SKM-1 treated with dmso at 0.1 percent for 144 hours (cell line): ENCODE measurements around the gene CD46.
"Not testable (repeated sequence)": the region's sequence is repeated elsewhere in the genome, so short reads cannot be mapped to it uniquely, and the experiment has no call there.

ENCODE experiments used
- DNase-seq: peaks from one replicate; lab custom pipeline; 2025; ENCODE audit not compliant: unreplicated experiment; lab: John Stamatoyannopoulos, UW

CD46 gene

DNA sequence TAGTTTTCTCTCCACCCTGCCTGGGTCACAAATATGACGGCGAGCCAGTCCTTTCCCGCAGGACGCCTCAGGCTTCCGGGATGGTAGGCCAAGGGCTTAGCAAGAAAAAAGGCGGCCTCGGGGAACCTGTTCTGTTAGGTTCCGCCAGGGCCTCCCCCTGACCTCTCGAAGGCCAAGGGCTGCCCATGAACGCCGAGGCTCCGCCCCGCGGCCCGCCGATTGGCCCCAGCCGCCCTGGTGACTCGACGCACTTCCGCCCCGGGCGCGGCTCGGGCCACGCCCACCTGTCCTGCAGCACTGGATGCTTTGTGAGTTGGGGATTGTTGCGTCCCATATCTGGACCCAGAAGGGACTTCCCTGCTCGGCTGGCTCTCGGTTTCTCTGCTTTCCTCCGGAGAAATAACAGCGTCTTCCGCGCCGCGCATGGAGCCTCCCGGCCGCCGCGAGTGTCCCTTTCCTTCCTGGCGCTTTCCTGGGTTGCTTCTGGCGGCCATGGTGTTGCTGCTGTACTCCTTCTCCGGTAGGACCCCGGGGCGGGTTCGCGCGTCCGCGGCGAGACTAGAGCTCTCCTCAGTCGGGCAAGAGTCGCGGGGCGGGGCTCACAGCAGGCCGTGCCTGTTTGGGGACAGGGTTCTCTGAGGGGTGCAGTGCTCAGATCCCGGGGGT, at the start of gene CD46:
Gene CD46 (plus strand): TSS at position 265 of the 666 bp plus-strand sequence. CDS start 159 bp downstream, at position 424.
- DNase-seq, result peak; percentile 99

- DNase-seq, result no peak
Measured at GRCh38 chr1:207702317-207702716, 49.5 kb upstream of the CD46 start.

- no peak for DNase-seq
Measured at GRCh38 chr1:207703712-207704111, 48.1 kb upstream of the CD46 start.

DNA sequence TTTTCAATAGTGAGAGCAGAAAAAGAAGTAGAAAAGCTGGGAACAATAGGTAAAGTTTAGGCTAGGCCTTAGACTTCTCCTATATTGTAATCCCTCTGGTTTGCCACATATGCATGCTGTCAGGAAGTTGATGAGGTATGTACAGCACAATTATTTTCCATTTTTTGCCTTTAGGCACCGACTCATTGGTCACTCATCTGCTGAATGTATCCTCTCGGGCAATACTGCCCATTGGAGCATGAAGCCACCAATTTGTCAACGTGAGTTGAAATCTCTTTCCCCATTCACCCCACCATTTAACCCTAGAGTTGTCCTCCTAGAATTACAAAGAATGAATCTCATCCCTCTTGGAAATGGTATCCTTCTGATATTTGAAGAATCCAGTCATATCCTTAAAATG, 43.9 kb upstream of the CD46 start:
- not testable (repeated sequence) for DNase-seq

DNA sequence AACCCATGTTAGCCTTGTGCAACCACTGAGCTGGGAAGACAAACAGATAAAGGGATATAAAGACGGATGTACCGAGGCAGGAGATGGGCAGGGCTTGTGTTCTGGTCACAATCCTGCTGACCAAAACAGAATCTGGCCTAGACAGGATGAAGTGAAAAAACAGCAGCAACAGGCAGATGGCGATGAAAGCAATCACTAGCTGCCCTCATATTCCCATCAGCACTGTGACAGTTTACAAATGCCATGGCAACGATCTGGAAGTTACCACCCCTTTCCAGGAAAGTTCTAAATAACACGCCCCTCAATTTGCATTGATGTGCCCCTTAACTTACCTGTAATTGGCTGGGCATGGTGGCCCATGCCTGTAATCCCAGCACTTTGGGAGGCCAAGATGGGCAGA, 40.6 kb upstream of the CD46 start:
- DNase-seq, result no peak

DNA sequence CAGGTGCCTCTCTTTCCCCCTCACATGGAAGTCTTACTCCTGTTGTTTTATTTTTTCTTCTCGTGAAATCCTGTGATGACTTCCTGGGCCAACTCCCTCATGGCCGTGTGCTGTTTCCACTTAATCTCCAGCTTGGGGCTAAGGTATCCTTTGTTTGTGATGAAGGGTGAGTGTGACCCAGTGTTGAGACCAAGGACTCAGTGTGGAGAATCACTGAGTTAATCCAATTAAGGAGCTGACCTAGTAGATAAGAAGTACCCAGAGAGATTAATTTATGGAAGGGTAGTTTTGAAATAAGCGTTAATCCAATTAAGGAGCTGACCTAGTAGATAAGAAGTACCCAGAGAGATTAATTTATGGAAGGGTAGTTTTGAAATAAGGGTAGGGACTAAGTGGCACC, 39.2 kb upstream of the CD46 start:
- not testable (repeated sequence) for DNase-seq

DNA sequence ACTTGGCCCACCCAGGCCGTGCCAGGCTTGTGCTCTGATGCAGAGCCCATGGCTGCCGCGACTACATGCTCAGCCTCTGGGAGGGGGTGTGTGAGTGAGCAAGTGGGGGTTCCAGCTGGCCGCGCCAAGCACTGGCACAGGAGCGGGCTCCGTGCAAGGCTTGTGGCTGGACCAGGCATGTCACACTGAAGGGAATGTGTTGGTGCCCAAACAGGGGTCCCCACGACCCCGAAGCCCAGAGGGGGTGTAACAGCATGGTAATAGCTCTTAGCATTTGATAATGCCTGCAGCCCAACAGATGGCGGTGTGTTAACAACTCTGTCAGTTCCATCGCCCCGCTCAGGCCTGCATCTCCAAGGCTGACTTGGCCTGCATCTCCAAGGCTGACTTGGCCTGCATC, 38.3 kb upstream of the CD46 start:
- no peak for DNase-seq

GRCh38 chr1:207719234-207719633, 32.6 kb upstream of the CD46 start:
- DNase-seq, result no peak

DNA sequence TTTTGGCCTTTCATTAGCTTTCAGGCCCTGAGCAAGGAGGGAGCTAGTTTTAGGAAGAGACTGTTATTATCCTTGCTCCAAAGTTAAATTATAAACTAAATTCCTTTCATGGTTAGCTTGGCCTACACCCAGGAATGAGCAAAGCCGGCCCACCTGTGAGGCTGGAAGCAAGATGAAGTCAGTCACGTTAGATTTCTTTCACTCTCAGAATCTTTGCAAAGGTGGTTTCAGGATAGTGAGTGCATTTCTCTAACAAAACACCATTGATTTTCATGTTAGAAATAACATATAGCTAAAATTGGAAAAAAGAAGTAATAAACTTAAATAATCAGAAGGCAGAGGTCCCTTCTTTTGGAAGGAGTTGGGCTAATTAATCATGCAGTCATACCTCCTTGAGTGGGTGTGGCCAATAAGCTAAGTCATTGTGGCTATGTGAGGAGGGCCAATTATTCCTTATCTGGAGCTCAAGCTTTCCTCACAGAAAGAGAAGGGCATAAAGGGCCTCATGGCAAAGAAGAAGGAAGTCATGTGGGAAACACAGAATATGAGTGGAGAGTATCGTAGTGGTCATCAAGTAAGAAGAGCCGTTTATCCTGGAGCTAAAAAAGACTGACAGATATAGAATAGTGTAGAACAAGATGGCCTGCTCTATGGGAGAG, 23.5 kb upstream of the CD46 start:
- not testable (repeated sequence) for DNase-seq

DNA sequence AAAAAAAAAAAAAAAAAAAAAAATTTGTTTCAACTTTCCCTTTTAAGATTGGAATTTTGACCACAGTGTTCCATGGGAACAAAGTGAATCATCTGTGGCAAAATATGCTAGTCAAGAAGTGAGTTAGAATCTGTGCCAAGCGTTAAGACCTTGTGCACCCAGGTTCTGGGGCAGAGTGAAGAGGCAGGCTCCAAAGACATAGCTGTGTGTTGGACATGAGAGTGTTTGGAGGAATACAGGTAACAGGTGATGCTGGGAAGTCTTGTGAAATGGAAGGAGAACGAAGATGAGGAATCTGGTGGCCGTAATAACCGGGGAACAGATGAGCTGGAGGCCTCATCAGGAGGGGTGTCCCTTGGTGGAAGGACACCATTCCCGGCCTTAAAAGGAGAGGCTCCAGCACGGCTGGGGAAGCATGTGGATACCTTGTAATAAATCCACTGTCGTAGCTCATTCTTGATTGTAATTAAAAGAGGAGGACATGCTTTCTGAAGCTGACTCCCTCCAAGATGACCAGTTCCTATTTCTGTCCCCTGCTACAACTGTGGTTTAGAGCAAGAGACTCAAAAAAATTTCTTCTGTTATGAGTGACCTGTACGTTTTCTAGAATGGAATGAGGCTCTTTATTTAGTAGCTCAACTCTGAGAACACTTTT, 14.2 kb upstream of the CD46 start:
- DNase-seq, result not testable (repeated sequence)

DNA sequence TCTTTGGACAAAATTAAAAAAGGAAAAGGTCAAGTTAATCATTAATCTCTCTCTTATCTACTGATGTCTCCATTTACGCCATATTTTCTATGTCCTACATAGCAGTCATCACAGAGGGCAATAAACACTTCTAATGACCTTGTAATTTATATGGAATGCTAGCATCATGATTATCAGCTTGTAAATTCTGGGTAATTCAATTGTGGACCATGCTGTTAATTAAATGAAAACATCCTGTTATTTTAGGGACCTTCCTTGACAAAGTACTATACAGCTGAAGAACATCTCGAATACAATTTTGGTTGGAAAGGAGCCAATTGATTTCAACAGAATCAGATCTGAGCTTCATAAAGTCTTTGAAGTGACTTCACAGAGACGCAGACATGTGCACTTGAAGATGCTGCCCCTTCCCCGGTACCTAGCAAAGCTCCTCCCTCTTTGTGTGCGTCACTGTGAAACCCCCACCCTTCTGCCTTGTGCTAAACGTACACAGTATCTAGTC, 13.6 kb upstream of the CD46 start:
- not testable (repeated sequence) for DNase-seq

GRCh38 chr1:207740207-207740606, 11.6 kb upstream of the CD46 start:
- DNase-seq, result no peak

DNA sequence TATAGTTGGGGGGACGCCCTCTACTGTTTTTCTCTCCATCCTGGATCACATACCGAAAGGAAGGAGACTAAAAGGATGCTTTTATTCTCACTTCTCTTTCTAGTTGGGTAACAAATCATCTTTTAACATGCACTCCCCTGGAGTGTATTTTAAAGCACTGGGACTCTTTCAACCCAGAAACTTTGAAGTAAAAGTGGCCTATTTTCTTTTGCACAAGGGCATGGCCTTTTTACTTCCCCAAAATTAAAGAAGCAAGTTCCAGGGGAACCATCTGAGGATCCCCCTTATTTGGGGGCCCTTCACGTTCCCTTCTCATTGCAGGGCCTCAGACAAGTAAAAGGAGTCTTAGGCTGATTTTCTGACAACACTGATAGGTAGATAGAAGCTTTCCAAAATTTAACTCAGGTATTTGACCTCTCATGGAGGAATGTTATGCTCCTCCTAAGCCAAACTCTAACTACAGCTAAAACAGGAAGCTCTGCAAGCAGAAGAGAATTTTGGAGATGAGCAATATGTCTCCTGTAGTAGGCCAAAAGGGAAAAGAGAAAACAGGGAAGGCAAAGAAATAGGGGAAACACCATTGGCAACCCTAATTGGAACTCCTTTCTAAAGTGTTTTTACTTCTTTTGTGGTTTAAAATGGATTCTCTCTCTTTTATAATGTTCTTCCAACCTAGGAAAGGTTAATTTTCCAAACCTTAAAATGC, 8.9 kb upstream of the CD46 start:
- peak; percentile 71 for DNase-seq

- DNase-seq, result no peak
Measured at GRCh38 chr1:207744000-207744534, 7.8 kb upstream of the CD46 start.

- DNase-seq, result no peak
Measured at GRCh38 chr1:207745285-207745684, 6.6 kb upstream of the CD46 start.

- DNase-seq, result no peak
Measured at GRCh38 chr1:207745839-207746767, 5.8 kb upstream of the CD46 start.

DNA sequence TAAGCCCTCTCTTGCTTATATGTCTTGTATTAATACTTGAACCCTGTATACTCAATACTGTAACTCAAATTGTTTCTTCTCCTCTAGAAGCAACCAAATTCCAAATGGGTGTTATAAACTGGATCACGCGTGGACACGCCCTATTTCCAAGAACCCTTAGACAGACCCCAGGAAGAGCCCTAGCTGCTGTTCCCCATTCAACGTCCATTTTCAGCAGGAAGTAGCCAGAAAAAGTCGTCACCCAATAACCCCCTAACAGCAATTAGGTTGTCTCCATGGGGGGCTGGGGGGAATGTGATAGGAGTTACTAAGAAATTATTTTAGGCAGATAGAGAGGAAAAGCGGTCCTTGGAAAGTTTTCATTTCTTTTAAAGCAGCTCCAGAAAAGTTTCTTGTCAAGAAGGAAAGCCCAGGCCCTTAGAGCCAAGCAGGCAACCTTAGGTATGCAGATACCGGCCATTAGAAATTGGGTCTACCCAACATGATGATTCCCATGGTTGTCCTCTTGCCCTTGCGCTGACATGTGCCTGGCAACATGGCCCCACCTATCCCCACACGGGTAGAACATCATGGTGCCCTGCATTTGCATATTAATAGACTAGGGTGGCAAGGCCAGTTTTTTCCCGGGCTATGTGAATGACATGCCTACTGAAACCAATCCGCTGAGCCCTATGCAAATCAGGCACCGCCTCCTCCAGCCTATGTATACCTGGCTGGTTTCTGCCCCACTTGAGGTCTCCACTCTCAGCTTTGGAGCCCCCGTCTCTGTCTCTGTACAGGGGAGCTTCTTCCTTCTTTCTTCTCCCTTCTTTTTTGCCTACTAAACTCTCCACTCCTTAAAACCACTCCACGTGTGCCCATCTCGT, 4.0 kb upstream of the CD46 start:
- no peak for DNase-seq

- peak; percentile 23 for DNase-seq
Measured at GRCh38 chr1:207748737-207749528, 2.9 kb upstream of the CD46 start.
